Effector CD8-positive, alpha-beta T cell (primary cell): ENCODE results near the gene DSTN.

Source experiments
- DNase-seq: peaks from one replicate; lab custom pipeline; 2025; lab: John Stamatoyannopoulos, UW

DSTN gene

GRCh38 chr20:17549131-17549530 is 20.7 kb upstream of the DSTN start:
- no peak for DNase-seq

- no peak for DNase-seq
Observed at GRCh38 chr20:17555106-17555505, 14.8 kb upstream of the DSTN start.

GRCh38 chr20:17556837-17557674 is 12.8 kb upstream of the DSTN start:
- no peak for DNase-seq

GRCh38 chr20:17557675-17558006 is 12.2 kb upstream of the DSTN start:
- DNase-seq = no peak

- no peak for DNase-seq
Observed at GRCh38 chr20:17558154-17558940, 11.5 kb upstream of the DSTN start.

GRCh38 chr20:17558941-17559304 is 11.0 kb upstream of the DSTN start:
- no peak for DNase-seq

GRCh38 chr20:17559338-17559737 is 10.5 kb upstream of the DSTN start:
- no peak for DNase-seq

- DNase-seq = no peak
Observed at GRCh38 chr20:17560344-17561074, 9.4 kb upstream of the DSTN start.

- no peak for DNase-seq
Observed at GRCh38 chr20:17562804-17563305, 7.0 kb upstream of the DSTN start.

GRCh38 chr20:17565169-17565845 is 4.6 kb upstream of the DSTN start:
- no peak for DNase-seq

- DNase-seq = no peak
Observed at GRCh38 chr20:17566345-17566744, 3.5 kb upstream of the DSTN start.

- no peak for DNase-seq
Observed at GRCh38 chr20:17568045-17568788, 1.7 kb upstream of the DSTN start.

GRCh38 chr20:17568972-17569521 is 828 bp upstream of the DSTN start:
- DNase-seq = peak; percentile 20

GRCh38 chr20:17570347-17571152 is 675 bp downstream of the DSTN start:
- DNase-seq = no peak

GRCh38 chr20:17571153-17571527 is 1.3 kb downstream of the DSTN start:
- no peak for DNase-seq

- DNase-seq = no peak
Observed at GRCh38 chr20:17572034-17572638, 2.3 kb downstream of the DSTN start.

- DNase-seq = no peak
Observed at GRCh38 chr20:17573463-17573862, 3.6 kb downstream of the DSTN start.

GRCh38 chr20:17576215-17576614 is 6.3 kb downstream of the DSTN start:
- DNase-seq = no peak

- DNase-seq = no peak
Observed at GRCh38 chr20:17579369-17580039, 9.6 kb downstream of the DSTN start.
